Colonic mucosa (tissue), 4 donors: ENCODE results near the gene DIAPH1. TPM values are rescaled to one million over a fixed set of nuclear protein-coding genes. Genes with fewer than 3 reads are reported as not detected.
A peak's percentile ranks its signal among the peaks of the same experiment; 100 is the strongest.

Source experiments
- DNase-seq: peaks from one replicate; pipeline ENCODE4 v3.0.0-alpha.2; 2020
- H3K27ac ChIP-seq: fragments of 200-600 bp; one replicate; pipeline ENCODE4 v1.8.0; 2021
- H3K27me3 ChIP-seq: fragments of 200-600 bp; one replicate; pipeline ENCODE4 v1.8.0; 2021
- H3K36me3 ChIP-seq: fragments of 200-600 bp; one replicate; pipeline ENCODE4 v1.8.0; 2021
- H3K4me1 ChIP-seq: fragments of 200-600 bp; one replicate; pipeline ENCODE4 v1.8.0; 2021; ENCODE audit warnings: mild to moderate bottlenecking
- H3K4me3 ChIP-seq: fragments of 200-600 bp; one replicate; pipeline ENCODE4 v1.8.0; 2021
- H3K9ac ChIP-seq, 2 donors: one replicate each; pipeline ENCODE4 v1.7.0; 2013; ENCODE audit warnings: control low read depth in 2 of 2, low read depth in 2 of 2, low read length in 2 of 2
- H3K9me3 ChIP-seq: fragments of 200-600 bp; one replicate; pipeline ENCODE4 v1.8.0; 2021
- CTCF ChIP-seq: fragments of 200-600 bp; IDR thresholded peaks from one replicate; pipeline ENCODE4 v1.8.0; 2022; ENCODE audit warnings: antibody characterized with exemption, mild to moderate bottlenecking
- intact Hi-C: fragments of 100-400 bp; cut with DNase I; formaldehyde crosslinking; loops from one replicate; pipeline ENCODE4 v1.14.1; 2022
- total RNA-seq, 2 donors: library from RNA; stranded (reverse); fragmentation: NEBNext Ultra II Directional in 1 of 2; extraction: Animal tissue kit (Norgen Biotek cat#: 25700) in 1 of 2; gene quantifications; one replicate each; pipeline ENCODE4 v1.2.1, GENCODE V29; 2021
- donor health status: healthy.
- donor health status: DM: no; HTN: no; CAD: no.
- donor health status: DM: no; HTN: no; CAD: no.

DIAPH1 gene
- total RNA-seq, 2 donors from 2014 or later, result 113 to 143 TPM

- Histone ChIP-seq H3K27ac (peak overlapping the region; percentile 83), H3K9ac (no peak overlapping the region)
- intact Hi-C loops, result loop anchor here (5.0 to 10.0 kb wide), 2 partner anchors 43 to 105 kb away; partner anchors contain the start of genes PCDHGA10, PCDHGB7 and PCDHGC3
Observed at GRCh38 chr5:141519605-141520565, 98.9 kb downstream of the DIAPH1 start.

GRCh38 chr5:141518618-141519015 lies 100.2 kb downstream of the DIAPH1 start:
- no peak overlapping the region for H3K9ac ChIP-seq
- no peaks in the 10 kb centered on the region for H3K36me3 ChIP-seq
- no peaks in the 10 kb centered on the region for H3K9me3 ChIP-seq
- no peak overlapping the region for H3K4me3 ChIP-seq
- no peaks in the 10 kb centered on the region for H3K27me3 ChIP-seq
- TF ChIP-seq CTCF, result no peak
- intact Hi-C loops, result loop anchor here (5.0 kb wide), 1 partner anchor 41 kb away; the partner anchor contains the start of gene PCDHGC3
- DNase-seq, result no peak
- H3K27ac ChIP-seq, result no peak overlapping the region
- peaks cover 15% of the 10 kb centered on the region for H3K4me1 ChIP-seq

More at GRCh38 chr5:141519605-141520565, 98.9 kb downstream of the DIAPH1 start:
- Histone ChIP-seq H3K4me1 (peaks cover 8% of the 10 kb centered on the region), H3K27me3 (no peaks in the 10 kb centered on the region), H3K36me3 (peaks cover 6% of the 10 kb centered on the region), H3K9me3 (no peaks in the 10 kb centered on the region), H3K4me3 (no peak overlapping the region)
- TF ChIP-seq CTCF, result no peak
- no peak for DNase-seq

GRCh38 chr5:141517880-141518617 lies 100.8 kb downstream of the DIAPH1 start:
- no peaks in the 10 kb centered on the region for H3K27me3 ChIP-seq
- intact Hi-C loops, result loop anchor here (5.0 kb wide), 1 partner anchor 41 kb away; the partner anchor contains the start of gene PCDHGC3
- H3K4me1 ChIP-seq, result peaks cover 15% of the 10 kb centered on the region
- TF ChIP-seq CTCF, result no peak
- H3K9ac ChIP-seq, result no peak overlapping the region
- no peaks in the 10 kb centered on the region for H3K36me3 ChIP-seq
- no peak overlapping the region for H3K4me3 ChIP-seq
- H3K9me3 ChIP-seq, result no peaks in the 10 kb centered on the region
- no peak for DNase-seq
- H3K27ac ChIP-seq, result peak overlapping the region; percentile 35

GRCh38 chr5:141517312-141517711 lies 101.5 kb downstream of the DIAPH1 start:
- Histone ChIP-seq H3K9me3 (no peaks in the 10 kb centered on the region), H3K9ac (no peak overlapping the region), H3K4me3 (no peak overlapping the region), H3K27ac (no peak overlapping the region), H3K36me3 (no peaks in the 10 kb centered on the region), H3K27me3 (no peaks in the 10 kb centered on the region), H3K4me1 (peaks cover 15% of the 10 kb centered on the region)
- no peak for TF ChIP-seq CTCF
- no peak for DNase-seq
- intact Hi-C loops, result loop anchor here (5.0 kb wide), 1 partner anchor 40 kb away; the partner anchor contains the start of gene PCDHGC3

- no peaks in the 10 kb centered on the region for H3K27me3 ChIP-seq
- H3K27ac ChIP-seq, result no peak overlapping the region
- DNase-seq, result no peak
- no peaks in the 10 kb centered on the region for H3K36me3 ChIP-seq
- no peak overlapping the region for H3K9ac ChIP-seq
- no peaks in the 10 kb centered on the region for H3K9me3 ChIP-seq
- no peak overlapping the region for H3K4me3 ChIP-seq
- H3K4me1 ChIP-seq, result peaks cover 15% of the 10 kb centered on the region
- TF ChIP-seq CTCF, result no peak
- intact Hi-C loops, result loop anchor here (5.0 kb wide), 1 partner anchor 39 kb away; the partner anchor contains the start of gene PCDHGC3
Observed at GRCh38 chr5:141516672-141517025, 102.2 kb downstream of the DIAPH1 start.
